ENCODE measurements around the gene NDUFS4.
A peak's percentile ranks its signal among the peaks of the same experiment; 100 is the strongest.
"Not testable (repeated sequence)": the region's sequence is repeated elsewhere in the genome, so short reads cannot be mapped to it uniquely, and the experiment has no call there.

NDUFS4 gene

GRCh38 chr5:53548501-53548900 is 11.9 kb upstream of the NDUFS4 start:
- H3K4me1 ChIP-seq (ENCODE audit: control insufficient read depth, insufficient read depth, low read length); H3K9ac ChIP-seq (ENCODE audit: low read length in 2 of 2); H3K27me3 ChIP-seq (ENCODE audit: control insufficient read depth in 1 of 2, insufficient read depth in 2 of 2, low read length in 2 of 2); H3K4me3 ChIP-seq (ENCODE audit: low read length in 2 of 2); H3K36me3 ChIP-seq (ENCODE audit: control insufficient read depth in 2 of 2, insufficient read depth in 2 of 2, low read length in 2 of 2); H3K9me3 ChIP-seq (ENCODE audit: control insufficient read depth in 2 of 2, low read length in 2 of 2); H3K27ac ChIP-seq (ENCODE audit: low read length): not testable (repeated sequence)

GRCh38 chr5:53549792-53550191 is 10.6 kb upstream of the NDUFS4 start:
- Histone ChIP-seq H3K27me3 (ENCODE audit: control insufficient read depth in 1 of 2, insufficient read depth in 2 of 2, low read length in 2 of 2) (no peaks in the 10 kb centered on the region), H3K36me3 (ENCODE audit: control insufficient read depth in 2 of 2, insufficient read depth in 2 of 2, low read length in 2 of 2) (no peaks in the 10 kb centered on the region), H3K27ac (ENCODE audit: low read length) (no peak overlapping the region), H3K4me3 (ENCODE audit: low read length in 2 of 2) (no peak overlapping the region), H3K9me3 (ENCODE audit: control insufficient read depth in 2 of 2, low read length in 2 of 2) (no peaks in the 10 kb centered on the region), H3K4me1 (ENCODE audit: control insufficient read depth, insufficient read depth, low read length) (no peaks in the 10 kb centered on the region), H3K9ac (ENCODE audit: low read length in 2 of 2) (no peak overlapping the region)

- Histone ChIP-seq H3K27me3 (ENCODE audit: control insufficient read depth in 1 of 2, insufficient read depth in 2 of 2, low read length in 2 of 2) (no peaks in the 10 kb centered on the region), H3K9ac (ENCODE audit: low read length in 2 of 2) (no peak overlapping the region), H3K4me3 (ENCODE audit: low read length in 2 of 2) (no peak overlapping the region), H3K9me3 (ENCODE audit: control insufficient read depth in 2 of 2, low read length in 2 of 2) (no peaks in the 10 kb centered on the region), H3K36me3 (ENCODE audit: control insufficient read depth in 2 of 2, insufficient read depth in 2 of 2, low read length in 2 of 2) (no peaks in the 10 kb centered on the region), H3K4me1 (ENCODE audit: control insufficient read depth, insufficient read depth, low read length) (no peaks in the 10 kb centered on the region), H3K27ac (ENCODE audit: low read length) (no peak overlapping the region)
Observed at GRCh38 chr5:53552561-53552960, 7.9 kb upstream of the NDUFS4 start.

- no peaks in the 10 kb centered on the region for H3K9me3 ChIP-seq (ENCODE audit: control insufficient read depth in 2 of 2, low read length in 2 of 2)
Observed at GRCh38 chr5:53554444-53554843, 6.0 kb upstream of the NDUFS4 start.

DNA sequence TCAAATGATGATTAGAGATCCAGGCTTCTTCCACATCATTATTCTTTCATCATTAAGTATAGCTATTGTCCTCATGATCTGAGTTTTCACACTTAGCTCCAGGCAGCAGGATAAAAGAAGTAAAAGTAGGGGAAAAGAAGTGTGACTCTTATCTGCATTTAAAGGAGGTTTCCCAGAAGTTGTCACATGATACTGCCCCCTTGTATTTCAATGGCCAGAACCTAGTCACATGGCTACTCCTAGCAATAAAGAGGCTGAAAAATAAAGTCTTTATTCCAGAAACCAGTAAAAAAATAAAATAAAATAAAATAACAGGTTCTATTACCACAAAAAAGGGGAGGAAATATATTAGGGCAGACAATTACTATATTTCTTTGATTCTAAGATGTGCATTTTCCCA is 5.3 kb upstream of the NDUFS4 start:
- Histone ChIP-seq H3K36me3 (ENCODE audit: control insufficient read depth in 2 of 2, insufficient read depth in 2 of 2, low read length in 2 of 2) (no peaks in the 10 kb centered on the region), H3K4me1 (ENCODE audit: control insufficient read depth, insufficient read depth, low read length) (no peaks in the 10 kb centered on the region), H3K27me3 (ENCODE audit: control insufficient read depth in 1 of 2, insufficient read depth in 2 of 2, low read length in 2 of 2) (no peaks in the 10 kb centered on the region), H3K4me3 (ENCODE audit: low read length in 2 of 2) (no peak overlapping the region), H3K9me3 (ENCODE audit: control insufficient read depth in 2 of 2, low read length in 2 of 2) (no peaks in the 10 kb centered on the region), H3K9ac (ENCODE audit: low read length in 2 of 2) (no peak overlapping the region), H3K27ac (ENCODE audit: low read length) (no peak overlapping the region)

More at GRCh38 chr5:53554444-53554843, 6.0 kb upstream of the NDUFS4 start:
- no peaks in the 10 kb centered on the region for H3K27me3 ChIP-seq (ENCODE audit: control insufficient read depth in 1 of 2, insufficient read depth in 2 of 2, low read length in 2 of 2)
- H3K27ac ChIP-seq (ENCODE audit: low read length), result no peak overlapping the region
- H3K4me1 ChIP-seq (ENCODE audit: control insufficient read depth, insufficient read depth, low read length), result no peaks in the 10 kb centered on the region
- no peaks in the 10 kb centered on the region for H3K36me3 ChIP-seq (ENCODE audit: control insufficient read depth in 2 of 2, insufficient read depth in 2 of 2, low read length in 2 of 2)
- no peak overlapping the region for H3K9ac ChIP-seq (ENCODE audit: low read length in 2 of 2)
- no peak overlapping the region for H3K4me3 ChIP-seq (ENCODE audit: low read length in 2 of 2)

GRCh38 chr5:53556001-53556400 is 4.4 kb upstream of the NDUFS4 start:
- Histone ChIP-seq H3K27me3 (ENCODE audit: control insufficient read depth in 1 of 2, insufficient read depth in 2 of 2, low read length in 2 of 2) (no peaks in the 10 kb centered on the region), H3K36me3 (ENCODE audit: control insufficient read depth in 2 of 2, insufficient read depth in 2 of 2, low read length in 2 of 2) (no peaks in the 10 kb centered on the region), H3K27ac (ENCODE audit: low read length) (no peak overlapping the region), H3K4me3 (ENCODE audit: low read length in 2 of 2) (no peak overlapping the region), H3K9ac (ENCODE audit: low read length in 2 of 2) (no peak overlapping the region), H3K9me3 (ENCODE audit: control insufficient read depth in 2 of 2, low read length in 2 of 2) (no peaks in the 10 kb centered on the region), H3K4me1 (ENCODE audit: control insufficient read depth, insufficient read depth, low read length) (no peaks in the 10 kb centered on the region)

GRCh38 chr5:53557386-53557785 is 3.1 kb upstream of the NDUFS4 start:
- Histone ChIP-seq H3K36me3 (ENCODE audit: control insufficient read depth in 2 of 2, insufficient read depth in 2 of 2, low read length in 2 of 2) (no peaks in the 10 kb centered on the region), H3K9me3 (ENCODE audit: control insufficient read depth in 2 of 2, low read length in 2 of 2) (no peaks in the 10 kb centered on the region), H3K27me3 (ENCODE audit: control insufficient read depth in 1 of 2, insufficient read depth in 2 of 2, low read length in 2 of 2) (no peaks in the 10 kb centered on the region), H3K9ac (ENCODE audit: low read length in 2 of 2) (no peak overlapping the region), H3K4me1 (ENCODE audit: control insufficient read depth, insufficient read depth, low read length) (no peaks in the 10 kb centered on the region), H3K4me3 (ENCODE audit: low read length in 2 of 2) (no peak overlapping the region), H3K27ac (ENCODE audit: low read length) (no peak overlapping the region)

DNA sequence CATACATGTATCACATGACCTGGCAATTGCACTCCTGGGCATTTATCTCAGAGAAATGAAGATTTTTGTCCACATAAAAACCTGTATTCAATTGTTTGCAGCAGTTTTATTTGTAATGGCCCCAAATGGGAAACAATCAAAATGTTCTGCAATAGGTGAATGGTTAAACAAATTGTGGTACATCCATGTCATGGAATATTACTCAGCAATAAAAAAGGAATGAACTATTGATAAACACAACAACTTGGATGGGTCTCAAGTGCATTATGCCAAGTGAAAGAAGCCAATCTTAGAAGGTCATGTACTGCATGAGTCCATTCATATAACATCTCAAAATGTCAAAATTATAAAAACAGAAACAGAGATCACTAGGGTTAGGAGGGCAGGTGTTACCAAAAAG is 1.5 kb upstream of the NDUFS4 start:
- H3K9me3 ChIP-seq (ENCODE audit: control insufficient read depth in 2 of 2, low read length in 2 of 2), result no peaks in the 10 kb centered on the region
- no peak overlapping the region for H3K9ac ChIP-seq (ENCODE audit: low read length in 2 of 2)
- no peak overlapping the region for H3K4me3 ChIP-seq (ENCODE audit: low read length in 2 of 2)
- H3K4me1 ChIP-seq (ENCODE audit: control insufficient read depth, insufficient read depth, low read length), result no peaks in the 10 kb centered on the region
- no peaks in the 10 kb centered on the region for H3K36me3 ChIP-seq (ENCODE audit: control insufficient read depth in 2 of 2, insufficient read depth in 2 of 2, low read length in 2 of 2)
- no peak overlapping the region for H3K27ac ChIP-seq (ENCODE audit: low read length)
- no peaks in the 10 kb centered on the region for H3K27me3 ChIP-seq (ENCODE audit: control insufficient read depth in 1 of 2, insufficient read depth in 2 of 2, low read length in 2 of 2)

- Histone ChIP-seq H3K4me3 (ENCODE audit: low read length in 2 of 2) (peak overlapping the region; percentile 89 to 93), H3K27ac (ENCODE audit: low read length) (no peak overlapping the region)
Observed at GRCh38 chr5:53560028-53560427, 411 bp upstream of the NDUFS4 start.

DNA sequence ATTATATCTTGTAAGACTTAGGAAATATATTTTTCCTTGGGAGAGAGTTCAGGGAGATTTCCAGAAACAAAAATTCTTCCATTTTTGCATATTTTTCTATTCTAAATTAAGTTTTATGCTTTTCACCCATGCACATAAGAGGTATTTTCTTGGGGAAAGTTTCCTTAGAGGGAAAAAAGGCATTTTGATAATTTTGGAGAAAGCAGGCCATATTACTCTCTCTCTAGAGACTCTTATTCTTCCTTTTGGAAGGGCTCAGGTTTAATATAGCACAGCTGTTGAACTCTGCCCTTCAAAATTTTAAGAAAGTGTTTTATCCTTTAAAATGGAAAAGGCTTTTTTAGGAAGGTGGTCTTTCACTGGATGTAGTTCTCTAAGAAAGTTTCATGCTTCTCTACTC is 8.0 kb downstream of the NDUFS4 start:
- H3K4me3 ChIP-seq (ENCODE audit: low read length in 2 of 2), result no peak overlapping the region
- no peak overlapping the region for H3K27ac ChIP-seq (ENCODE audit: low read length)
- H3K27me3 ChIP-seq (ENCODE audit: control insufficient read depth in 1 of 2, insufficient read depth in 2 of 2, low read length in 2 of 2), result no peaks in the 10 kb centered on the region
- no peaks in the 10 kb centered on the region for H3K4me1 ChIP-seq (ENCODE audit: control insufficient read depth, insufficient read depth, low read length)
- no peaks in the 10 kb centered on the region for H3K36me3 ChIP-seq (ENCODE audit: control insufficient read depth in 2 of 2, insufficient read depth in 2 of 2, low read length in 2 of 2)
- H3K9ac ChIP-seq (ENCODE audit: low read length in 2 of 2), result no peak overlapping the region
- no peaks in the 10 kb centered on the region for H3K9me3 ChIP-seq (ENCODE audit: control insufficient read depth in 2 of 2, low read length in 2 of 2)

More at GRCh38 chr5:53560028-53560427, 411 bp upstream of the NDUFS4 start:
- Histone ChIP-seq H3K27me3 (ENCODE audit: control insufficient read depth in 1 of 2, insufficient read depth in 2 of 2, low read length in 2 of 2) (no peaks in the 10 kb centered on the region), H3K4me1 (ENCODE audit: control insufficient read depth, insufficient read depth, low read length) (no peaks in the 10 kb centered on the region), H3K9me3 (ENCODE audit: control insufficient read depth in 2 of 2, low read length in 2 of 2) (no peaks in the 10 kb centered on the region), H3K36me3 (ENCODE audit: control insufficient read depth in 2 of 2, insufficient read depth in 2 of 2, low read length in 2 of 2) (no peaks in the 10 kb centered on the region), H3K9ac (ENCODE audit: low read length in 2 of 2) (peak overlapping the region; percentile 85 to 90)

GRCh38 chr5:53568871-53569270 is 8.4 kb downstream of the NDUFS4 start:
- no peaks in the 10 kb centered on the region for H3K9me3 ChIP-seq (ENCODE audit: control insufficient read depth in 2 of 2, low read length in 2 of 2)
- no peaks in the 10 kb centered on the region for H3K36me3 ChIP-seq (ENCODE audit: control insufficient read depth in 2 of 2, insufficient read depth in 2 of 2, low read length in 2 of 2)
- H3K27ac ChIP-seq (ENCODE audit: low read length), result no peak overlapping the region
- H3K4me3 ChIP-seq (ENCODE audit: low read length in 2 of 2), result no peak overlapping the region
- no peaks in the 10 kb centered on the region for H3K4me1 ChIP-seq (ENCODE audit: control insufficient read depth, insufficient read depth, low read length)
- no peaks in the 10 kb centered on the region for H3K27me3 ChIP-seq (ENCODE audit: control insufficient read depth in 1 of 2, insufficient read depth in 2 of 2, low read length in 2 of 2)
- H3K9ac ChIP-seq (ENCODE audit: low read length in 2 of 2), result no peak overlapping the region

All from stomach smooth muscle (tissue), 2 donors.